ELR (cell line): ENCODE data around the gene HSD17B3.
"Not testable (repeated sequence)": the region's sequence is repeated elsewhere in the genome, so short reads cannot be mapped to it uniquely, and the experiment has no call there.

ENCODE experiments used
- DNase-seq: peaks from one replicate; pipeline ENCODE4 v3.0.0-alpha.2; 2015; ENCODE audit warnings: low read depth

Gene HSD17B3

DNA sequence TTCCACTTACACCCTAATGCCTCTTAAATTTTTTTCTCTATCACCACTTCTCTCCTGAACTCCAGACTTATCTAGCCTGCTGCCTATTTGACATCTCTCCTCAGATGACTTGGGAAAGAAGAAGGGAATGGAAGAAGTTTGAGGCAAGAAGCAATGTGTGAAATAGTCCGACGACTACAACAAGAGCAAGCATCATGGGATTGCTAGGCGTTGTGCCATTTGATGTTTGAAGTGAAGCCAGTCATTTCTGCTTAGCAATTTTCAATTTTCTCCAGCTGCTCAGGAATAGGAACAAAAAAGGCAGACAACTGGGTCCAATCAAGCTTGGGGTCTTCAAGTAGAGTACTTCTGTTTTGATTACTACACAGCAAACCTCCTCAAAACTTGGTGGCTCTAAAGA, 106.4 kb downstream of the HSD17B3 start:
- no peak for DNase-seq

DNA sequence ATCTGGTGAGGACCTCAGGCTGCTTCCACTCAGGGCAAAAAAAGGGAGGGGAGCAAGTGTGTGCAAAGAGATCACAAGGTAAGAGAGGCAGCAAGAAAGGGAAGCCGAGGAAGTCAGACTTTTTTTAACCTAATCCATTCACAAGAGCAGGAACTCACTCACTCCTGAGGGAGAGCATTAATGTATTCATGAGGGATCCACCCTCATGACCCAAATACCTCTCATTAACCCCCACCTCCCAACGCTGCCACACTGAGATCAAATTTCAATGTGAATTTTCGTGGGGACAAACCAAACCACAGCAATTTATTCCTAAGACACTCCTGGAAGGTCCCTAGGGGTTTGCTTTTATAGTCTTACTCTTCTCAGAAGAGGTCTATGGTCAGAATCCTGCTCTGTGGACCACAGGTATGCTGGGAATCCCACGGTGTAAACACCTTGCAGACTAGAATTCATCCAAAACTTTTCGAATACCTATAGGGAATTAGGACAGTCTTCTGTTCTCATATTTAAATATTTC, 108.7 kb downstream of the HSD17B3 start:
- DNase-seq: no peak

DNA sequence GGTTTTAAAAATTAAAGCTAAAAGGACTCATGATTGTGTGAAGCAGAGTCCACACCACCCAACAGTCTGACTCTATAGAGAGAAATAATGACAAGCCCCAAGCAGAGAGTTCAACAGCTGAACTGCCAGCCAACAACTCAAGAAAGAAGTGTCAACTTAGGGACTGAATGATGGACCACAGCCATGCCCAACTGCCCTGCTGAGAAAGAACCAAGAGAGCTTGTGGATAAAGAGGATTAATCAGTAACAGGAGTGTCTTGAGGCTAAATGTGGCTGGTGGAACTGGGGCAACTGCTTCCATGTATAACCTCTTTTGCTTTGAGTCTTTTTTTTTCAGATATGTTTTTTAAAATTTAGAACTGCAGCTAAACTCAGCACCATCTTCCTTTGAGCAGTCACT, 109.3 kb downstream of the HSD17B3 start:
- no peak for DNase-seq

DNA sequence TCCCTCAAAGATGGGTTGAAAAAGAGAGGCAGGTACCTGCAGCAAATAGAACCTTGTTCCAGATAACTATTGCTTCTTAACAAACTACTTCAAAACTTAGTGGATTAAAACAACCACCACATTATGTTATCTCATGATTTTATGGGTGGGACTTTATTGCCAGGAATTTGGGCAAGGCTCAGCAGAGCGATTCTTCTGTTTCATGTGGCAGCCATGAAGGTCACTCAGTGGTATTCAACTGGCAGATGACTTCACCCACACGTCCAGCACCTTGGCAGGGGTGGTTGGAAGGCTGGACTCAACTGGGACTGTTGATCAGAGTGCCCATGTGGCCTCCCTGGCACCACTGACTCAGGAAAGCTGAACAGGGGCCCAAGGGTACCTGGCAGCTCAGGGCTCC, 112.0 kb downstream of the HSD17B3 start:
- no peak for DNase-seq

DNA sequence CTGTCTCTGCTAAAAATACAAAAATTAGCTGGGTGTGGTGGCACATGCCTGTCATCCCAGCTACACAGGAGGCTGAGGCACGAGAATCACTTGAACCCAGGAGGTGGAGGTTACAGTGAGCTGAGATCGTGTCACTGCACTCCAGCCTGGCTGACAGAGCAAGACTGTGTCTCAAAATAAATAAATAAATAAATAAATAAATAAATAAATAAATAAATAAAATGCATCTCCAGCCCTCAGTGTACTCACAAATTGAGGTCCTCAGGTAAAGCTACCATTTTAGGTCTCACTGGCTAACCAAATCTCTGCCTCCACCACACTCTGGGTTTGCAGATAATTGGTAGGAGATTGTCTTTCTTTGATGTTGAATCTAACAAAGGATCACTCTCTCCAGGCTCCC, 112.4 kb downstream of the HSD17B3 start:
- DNase-seq: not testable (repeated sequence)

DNA sequence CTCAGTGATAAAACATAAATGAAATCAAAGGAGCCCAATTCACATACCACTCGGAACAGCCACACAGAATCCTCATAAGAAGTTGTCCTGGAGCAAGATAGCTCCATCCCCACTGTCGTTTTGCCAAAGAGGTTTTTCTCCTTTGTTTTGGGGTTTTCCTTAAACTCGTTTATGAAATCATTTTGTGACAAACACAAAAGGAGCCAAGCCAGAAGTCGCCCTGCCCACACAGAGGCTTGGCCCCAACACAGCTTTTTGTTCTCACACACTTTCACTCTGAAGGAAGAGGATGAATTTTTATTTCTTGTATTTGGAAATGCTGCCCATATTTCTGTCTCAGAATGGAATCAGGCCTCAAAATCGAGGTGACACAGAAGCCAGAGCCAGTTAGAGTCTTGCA, 113.4 kb downstream of the HSD17B3 start:
- no peak for DNase-seq

DNA sequence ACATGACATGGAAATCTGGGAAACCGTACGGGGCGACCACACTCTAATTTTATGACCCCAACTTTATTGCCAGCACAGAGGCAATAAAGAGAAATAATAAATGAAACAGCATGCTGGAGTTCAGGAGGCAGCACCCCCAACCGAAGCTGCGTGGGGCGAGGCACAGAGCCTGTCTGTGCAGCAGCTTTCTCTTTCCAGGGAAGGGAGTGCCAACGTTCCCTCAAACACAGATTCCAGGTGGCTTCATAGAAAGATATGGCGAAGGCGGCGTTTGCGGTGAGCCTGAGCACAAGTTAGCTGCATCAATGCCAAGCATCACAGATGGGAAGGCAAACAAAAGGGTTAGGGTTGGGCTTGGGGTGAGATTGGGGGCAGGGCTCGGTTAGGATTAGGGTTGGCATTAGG, 114.8 kb downstream of the HSD17B3 start:
- no peak for DNase-seq

DNA sequence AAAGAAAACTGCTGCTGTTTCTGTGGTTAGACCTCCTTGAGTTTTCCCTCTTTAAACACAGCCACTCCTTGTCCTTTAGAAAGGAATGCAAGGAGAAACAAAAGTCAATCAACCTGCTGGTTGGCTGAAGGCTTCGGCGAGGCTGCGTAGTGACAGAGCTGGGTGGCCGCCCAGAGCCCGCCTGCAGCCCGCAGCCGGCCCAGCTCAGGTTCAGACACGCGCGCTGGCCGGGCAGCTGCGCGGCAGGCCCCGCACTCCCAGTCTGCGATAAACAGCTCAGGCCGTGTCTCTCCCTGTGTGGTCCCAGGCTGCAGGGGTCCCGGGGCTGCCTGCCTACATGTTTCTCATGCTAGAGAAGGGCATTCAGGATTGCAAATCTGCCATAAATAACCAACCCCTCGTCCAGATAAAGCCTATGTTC, 115.4 kb downstream of the HSD17B3 start:
- no peak for DNase-seq

DNA sequence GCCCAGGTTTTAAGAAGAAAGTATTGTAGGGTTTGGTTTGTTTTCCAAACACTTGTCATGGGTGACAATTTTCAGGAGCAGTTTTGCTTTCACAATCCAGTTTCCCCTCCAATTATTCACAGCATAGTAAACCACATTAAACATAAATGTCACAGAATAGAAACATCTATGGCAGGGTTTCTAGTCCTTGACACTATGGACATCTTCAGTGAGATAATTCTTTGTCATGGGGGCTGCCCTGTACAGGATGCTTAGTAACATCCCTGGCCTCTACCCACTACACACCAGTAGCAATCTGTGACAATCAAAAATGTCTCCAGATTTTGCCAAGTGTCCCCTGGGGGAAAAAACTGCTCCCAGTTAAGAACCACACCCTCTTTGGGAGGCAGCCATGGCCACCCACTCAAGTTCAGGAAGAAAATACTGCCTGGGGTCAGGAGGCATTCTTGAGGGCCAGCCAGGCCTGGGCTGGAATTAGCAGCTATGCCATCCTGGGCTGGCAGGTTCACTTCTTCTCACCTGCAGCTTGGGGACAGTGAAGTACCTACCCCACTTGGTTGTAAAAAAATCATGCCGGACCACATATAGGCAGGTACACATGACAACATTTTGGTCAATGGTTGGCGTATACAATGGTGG, 116.3 kb downstream of the HSD17B3 start:
- no peak for DNase-seq
